HG03354 (cell line): ENCODE results near the gene ELANE.
"Not testable (repeated sequence)": the region's sequence is repeated elsewhere in the genome, so short reads cannot be mapped to it uniquely, and the experiment has no call there.

Source experiments
- ATAC-seq: cut with Tn5 transposase; IDR thresholded peaks from one replicate; pipeline ENCODE4 v1.9.1; 2021; ENCODE audit warnings: mild to moderate bottlenecking; ENCODE audit not compliant: unreplicated experiment, poor library complexity, severe bottlenecking

ELANE gene

DNA sequence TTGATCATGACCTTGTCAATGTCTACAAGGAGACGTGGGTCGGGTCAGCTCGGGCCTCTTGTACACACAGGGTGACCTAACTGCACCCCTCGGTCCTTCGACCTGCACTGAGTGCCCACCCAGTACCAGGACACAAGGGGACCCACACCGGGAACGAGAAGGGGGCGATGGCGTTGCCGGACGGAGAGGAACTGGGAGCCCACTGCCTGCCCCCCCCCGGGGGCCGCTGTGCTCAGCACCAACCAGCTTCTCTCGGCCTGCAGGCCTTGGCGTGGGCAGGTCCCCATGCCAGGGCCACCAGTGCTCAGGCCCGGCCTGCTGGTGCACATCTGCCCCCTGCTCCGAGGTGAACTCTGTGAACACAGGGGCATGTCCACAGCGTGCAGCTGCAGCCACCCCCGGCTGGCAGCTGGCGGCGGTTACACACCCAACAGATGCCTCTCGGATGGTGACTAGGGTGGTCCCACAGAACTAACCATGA, 21.5 kb downstream of the ELANE start:
- no peak for ATAC-seq

DNA sequence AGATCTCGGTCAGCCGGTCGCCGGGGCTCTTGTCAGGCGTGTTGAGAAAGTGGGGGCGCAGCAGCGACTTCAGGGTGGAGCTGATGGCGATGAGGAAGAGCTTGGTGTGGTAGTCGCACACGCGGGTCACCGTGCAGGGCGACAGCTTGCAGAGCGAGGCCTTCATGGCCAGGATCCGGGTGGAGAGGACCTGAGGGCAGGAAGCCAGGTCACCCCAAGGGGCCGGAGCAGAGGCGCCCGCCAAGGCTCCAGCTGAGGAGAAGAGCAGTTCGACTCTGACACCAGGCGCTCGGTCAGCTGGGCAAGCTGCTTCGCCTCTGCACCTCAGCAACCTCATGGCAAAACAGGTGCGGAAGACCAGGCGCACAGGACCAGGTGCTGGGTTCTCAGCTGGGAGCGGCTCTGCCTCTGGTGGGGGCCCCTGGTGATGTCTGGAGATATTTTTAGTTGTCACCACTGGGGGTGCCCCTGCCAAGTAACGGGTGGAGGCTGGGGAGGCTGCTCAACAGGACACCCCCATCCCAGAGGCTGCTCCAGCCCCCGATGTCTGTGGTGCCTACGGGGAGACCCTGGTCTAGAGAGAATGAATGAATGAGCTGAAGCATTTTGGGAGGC, 23.3 kb downstream of the ELANE start:
- no peak for ATAC-seq

DNA sequence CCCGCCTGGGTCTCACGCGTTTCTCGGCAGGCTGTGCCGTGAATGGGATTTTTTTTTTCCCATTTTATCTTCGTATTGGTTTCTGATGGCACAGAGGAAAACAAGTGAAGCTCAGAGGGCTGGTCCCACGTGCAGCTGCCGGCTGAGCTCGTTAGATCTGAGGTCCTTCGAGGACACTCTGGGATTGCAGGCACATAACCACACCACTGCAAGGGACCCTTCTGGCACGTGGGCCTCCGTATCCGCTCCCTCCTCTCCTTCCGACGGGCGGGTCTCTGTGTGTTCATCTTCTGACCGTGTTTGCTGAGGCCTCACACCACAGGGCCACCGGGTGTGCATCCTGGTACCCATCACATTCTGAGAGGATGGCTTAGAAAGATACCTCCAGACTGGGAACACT, 24.0 kb downstream of the ELANE start:
- ATAC-seq: no peak

DNA sequence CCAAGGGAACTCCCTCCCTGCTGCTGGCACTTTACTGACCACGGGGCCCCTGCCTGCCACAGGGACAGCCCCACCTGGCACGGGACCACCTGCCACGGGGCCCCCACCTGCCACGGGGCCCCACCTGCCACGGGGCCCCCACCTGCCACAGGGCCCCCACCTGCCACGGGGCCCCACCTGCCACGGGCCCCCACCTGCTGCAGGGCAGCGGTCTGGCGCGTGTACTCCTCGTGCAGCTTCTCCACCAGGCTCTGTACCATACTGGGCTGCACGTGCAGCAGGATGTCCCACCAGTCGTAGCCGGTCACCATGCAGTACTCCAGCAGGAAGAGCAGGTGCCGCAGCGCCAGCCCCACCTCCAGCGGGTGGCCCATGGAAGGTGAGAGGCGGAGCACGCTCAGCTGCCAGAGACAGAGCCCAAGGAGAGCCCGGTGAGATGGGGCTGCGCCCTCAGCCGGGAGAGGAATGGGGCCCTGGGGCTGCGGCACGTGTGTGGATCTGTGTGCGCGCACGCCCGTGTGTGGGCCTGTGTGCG, 24.7 kb downstream of the ELANE start:
- no peak for ATAC-seq

DNA sequence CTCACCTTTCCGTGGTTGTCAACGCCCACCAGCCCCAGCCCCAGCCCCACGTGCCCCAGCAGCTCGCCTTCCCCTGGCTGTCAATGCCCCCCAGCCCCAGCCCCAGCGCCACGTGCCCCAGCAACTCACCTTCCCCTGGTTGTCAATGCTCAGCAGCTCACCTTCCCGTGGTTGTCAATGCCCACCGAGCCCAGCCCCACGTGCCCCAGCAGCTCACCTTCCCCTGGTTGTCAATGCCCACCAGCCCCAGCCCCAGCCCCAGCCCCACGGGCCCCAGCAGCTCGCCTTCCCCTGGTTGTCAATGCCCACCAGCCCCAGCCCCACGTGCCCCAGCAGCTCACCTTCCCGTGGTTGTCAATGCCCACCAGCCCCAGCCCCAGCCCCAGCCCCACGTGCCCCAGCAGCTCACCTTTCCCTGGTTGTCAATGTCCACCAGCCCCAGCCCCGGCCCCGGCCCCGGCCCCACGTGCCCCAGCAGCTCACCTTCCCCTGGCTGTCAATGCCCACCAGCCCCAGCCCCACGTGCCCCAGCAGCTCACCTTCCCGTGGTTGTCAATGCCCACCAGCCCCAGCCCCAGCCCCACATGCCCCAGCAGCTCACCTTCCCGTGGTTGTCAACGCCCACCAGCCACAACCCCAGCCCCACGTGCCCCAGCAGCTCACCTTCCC, 26.0 kb downstream of the ELANE start:
- not testable (repeated sequence) for ATAC-seq

DNA sequence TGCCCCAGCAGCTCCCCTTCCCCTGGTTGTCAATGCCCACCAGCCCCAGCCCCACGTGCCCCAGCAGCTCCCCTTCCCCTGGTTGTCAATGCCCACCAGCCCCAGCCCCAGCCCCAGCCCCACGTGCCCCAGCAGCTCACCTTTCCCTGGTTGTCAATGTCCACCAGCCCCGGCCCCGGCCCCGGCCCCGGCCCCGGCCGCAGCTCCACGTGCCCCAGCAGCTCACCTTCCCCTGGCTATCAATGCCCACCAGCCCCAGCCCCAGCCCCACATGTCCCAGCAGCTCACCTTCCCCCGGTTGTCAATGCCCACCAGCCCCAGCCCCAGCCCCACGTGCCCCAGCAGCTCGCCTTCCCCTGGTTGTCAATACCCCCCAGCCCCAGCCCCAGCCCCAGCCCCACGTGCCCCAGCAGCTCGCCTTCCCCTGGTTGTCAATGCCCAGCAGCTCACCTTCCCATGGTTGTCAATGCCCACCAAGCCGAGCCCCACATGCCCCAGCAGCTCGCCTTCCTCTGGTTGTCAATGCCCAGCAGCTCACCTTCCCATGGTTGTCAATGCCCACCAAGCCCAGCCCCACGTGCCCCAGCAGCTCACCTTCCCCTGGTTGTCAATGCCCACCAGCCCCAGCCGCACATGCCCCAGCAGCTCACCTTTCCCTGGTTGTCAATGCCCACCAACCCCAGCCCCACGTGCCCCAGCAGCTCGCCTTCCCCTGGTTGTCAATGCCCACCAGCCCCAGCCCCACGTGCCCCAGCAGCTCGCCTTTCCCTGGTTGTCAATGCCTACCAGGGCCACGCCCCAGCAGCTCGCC, 26.9 kb downstream of the ELANE start:
- not testable (repeated sequence) for ATAC-seq

DNA sequence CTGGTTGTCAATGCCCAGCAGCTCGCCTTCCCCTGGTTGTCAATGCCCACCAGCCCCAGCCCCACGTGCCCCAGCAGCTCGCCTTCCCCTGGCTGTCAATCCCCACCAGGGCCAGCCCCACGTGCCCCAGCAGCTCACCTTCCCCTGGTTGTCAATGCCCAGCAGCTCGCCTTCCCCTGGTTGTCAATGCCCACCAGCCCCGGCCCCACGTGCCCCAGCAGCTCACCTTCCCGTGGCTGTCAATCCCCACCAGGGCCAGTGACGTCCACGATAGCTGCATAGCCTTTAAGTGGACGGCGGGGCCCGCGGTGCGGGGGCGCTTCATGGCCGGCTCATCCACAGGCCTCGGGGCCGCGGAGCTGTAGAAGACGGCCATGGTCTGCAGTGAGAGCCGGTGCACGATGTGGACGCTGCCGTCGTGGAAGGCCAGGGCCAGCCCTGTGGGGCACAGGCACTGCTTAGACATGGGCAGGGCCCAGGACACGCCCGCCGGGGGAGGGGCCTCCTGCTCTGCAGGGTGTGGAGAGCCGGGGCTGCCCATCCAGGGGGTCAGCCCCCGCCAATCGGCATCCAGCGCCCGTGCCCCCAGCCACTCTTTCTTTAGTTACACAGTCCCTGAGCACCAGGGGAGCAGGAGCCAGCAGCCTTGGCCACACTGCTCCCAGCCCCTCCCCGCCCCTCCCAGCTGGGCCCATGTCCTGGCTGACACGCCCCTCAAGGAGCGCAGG, 27.8 kb downstream of the ELANE start:
- no peak for ATAC-seq

DNA sequence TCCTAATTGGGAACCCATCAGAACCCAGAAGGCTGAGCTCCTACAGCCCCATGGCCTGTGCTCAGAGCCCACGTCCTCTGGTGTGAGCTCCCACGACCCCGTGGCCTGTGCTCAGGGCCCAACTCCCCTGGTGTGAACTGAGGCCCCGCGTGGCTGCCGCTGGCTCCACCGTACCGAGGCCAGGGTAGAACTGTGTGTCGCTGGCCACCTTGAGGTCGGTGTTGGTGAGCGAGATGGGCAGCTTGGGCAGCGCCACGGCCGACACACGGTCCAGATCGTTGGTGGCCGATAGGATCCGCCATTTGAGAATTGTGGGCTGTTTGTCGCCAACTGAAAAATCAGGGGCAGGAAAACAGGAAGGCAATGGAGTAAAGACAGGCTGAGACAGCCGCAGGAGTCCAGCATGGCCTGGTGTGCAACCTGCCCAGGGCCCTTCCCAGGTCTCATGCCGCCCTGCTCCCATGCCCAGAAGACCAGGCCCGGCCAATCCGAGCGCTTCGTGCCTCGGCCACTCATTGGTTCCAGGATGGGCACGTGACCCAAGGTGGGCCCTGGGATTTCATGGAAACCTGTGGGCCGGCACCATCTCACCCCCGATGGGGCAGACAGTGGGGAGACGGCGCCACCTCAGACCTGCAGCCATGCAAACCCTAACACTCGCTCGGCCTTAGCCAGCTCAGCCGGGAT, 29.4 kb downstream of the ELANE start:
- ATAC-seq: no peak

DNA sequence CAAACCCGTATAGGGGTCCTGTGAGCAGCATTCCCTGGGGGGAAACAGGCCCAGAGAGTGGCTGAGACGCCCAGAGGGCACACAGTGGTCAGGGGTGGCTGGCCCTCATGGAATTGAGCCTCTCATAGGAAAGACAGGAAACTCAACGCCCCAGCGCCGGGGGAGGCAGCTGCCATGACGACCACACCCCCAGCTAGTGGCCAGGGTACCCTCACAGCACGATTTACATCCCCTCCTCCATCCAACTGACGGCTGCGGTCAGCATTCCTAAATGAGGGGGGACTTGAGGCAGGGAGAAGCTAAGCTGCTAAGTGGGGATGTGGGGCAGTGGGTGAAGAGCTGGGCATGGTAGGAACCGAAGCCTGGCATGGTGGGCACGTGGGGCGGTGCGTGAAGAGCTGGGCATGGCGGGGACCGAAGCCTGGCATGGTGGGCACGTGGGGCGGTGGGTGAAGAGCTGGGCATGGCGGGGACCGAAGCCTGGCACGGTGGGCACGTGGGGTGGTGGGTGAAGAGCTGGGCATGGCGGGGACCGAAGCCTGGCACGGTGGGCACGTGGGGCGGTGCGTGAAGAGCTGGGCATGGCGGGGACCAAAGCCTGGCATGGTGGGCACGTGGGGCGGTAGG, 30.9 kb downstream of the ELANE start:
- no peak for ATAC-seq

DNA sequence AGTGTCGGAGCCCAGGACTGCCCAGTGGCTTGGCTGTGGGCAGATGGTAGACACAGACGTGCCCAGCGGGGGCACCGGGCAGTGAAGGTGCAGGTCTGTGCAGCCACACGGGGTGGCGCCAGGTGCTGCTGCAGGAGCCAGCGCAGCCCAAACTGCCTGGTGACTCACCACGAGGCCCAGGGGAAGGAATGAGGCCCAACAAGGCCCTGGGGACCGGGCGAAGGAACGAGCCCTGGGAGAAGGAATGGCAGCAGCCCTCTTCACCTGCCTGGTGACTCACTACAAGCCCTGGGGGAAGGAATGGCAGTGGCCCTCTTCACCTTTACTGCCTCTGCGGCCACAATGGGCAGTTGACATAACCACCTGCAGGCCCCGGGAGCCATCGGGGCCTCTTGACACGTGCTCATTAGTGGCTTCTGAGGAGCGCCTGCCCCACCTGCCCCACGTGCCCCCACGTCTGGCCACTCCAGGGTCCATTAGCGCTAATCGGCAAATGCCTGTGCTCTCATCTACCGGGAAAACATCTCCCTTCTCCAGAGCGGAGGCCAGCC, 31.6 kb downstream of the ELANE start:
- ATAC-seq: no peak

DNA sequence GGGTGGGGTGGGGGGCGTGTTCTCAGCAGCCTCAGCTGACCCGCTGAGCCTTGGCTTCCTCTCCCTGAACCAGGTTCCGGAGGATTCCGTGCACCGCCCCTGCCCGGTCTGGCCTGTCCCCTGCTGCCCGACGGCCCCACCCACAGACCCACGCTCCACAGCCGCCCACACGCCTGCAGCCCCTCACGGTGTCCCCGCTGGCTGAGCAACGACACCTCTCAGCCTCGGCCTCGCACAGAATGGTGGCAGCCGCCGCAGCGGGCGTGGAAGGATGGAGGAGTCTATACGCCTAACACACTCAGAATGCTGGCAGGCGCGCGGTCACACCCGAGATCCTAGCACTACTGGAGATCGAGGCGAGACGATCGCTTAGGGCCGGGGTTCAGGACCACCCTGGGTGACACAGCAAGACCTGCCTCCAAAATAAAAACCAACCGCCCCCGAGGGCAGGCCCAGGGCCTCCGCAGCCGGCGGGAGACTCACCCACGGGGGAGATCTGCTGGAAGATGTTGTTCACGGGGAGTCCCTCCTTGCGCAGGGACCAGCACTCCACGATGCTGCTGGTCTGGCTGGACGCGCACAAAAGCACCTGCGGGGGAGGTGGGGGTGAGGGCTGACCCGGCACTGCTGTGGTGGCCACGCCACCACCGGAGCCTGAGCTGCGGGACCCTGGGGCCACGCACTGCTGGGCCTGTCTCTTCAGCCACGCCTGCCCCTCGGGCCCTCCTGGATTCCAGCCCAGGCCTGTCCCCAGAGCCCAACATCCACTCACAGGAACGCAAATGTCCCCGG, 32.5 kb downstream of the ELANE start:
- no peak for ATAC-seq

DNA sequence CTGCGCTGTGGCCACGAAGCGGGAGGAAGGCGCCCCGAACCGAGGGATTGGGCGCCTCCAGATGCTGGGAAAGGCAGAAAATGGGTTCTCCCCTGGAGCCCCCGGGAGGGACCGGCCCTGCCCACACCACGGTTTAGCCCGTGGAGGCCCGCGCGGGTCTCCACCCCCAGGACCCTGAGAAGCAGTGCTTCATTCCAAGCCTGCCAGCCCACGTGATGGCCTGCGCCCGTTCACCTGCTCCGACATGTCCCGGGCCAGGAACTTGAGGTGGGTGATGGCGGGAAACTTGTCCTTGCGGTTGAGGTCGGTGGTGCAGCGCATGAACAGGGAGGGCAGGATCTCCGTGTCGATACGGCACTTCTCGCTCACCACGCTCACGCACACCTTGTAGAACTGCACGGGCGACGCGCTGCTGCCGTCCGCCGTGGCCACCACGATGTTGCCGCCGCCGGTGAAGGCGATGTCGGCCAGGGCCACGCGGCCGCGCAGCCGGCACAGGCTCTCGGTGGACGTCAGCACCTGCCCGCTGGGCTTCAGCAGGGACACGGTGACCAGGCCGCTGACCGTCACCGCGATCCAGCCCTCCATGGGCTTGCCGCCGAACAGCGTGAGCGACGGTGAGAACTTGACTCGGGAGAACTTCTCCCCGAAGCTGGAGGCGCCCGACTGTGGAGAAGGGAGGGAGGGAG, 33.6 kb downstream of the ELANE start:
- ATAC-seq: no peak

DNA sequence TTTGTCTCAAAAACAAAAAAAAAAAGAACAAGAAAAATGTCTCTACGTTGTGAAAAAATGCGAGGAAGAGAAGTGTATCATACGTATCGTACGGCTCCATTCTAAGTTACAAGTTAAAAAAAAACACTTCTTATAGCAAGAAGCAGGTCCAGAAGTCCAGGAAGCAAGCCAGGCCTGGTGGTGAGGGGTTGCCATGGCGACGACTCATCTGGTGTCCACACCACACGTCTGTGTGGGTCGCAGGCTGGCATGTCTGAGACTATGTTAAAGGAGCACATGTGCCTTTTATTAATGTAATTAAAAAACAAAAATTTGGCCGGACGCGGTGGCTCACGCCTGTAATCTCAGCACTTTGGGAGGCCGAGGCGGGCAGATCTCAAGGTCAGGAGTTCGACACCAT, 35.0 kb downstream of the ELANE start:
- ATAC-seq: no peak

DNA sequence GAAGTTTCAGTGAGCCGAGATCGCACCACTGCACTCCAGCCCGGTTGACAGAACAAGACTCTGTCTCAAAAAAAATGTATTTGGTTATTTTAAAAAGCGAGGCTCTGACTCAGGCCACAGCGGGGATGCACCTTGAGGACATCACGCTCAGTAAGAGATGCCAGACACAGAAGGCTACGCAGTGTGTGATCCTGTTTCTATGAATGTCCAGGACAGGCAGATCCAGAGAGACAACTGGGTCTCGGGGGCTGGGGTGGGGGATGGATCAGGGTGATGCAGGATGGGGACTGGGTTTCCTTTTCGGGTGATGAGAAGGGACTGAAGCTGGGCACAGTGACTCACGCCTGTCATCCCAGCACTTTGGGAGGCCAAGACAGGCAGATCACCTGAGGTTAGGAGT, 35.5 kb downstream of the ELANE start:
- no peak for ATAC-seq

DNA sequence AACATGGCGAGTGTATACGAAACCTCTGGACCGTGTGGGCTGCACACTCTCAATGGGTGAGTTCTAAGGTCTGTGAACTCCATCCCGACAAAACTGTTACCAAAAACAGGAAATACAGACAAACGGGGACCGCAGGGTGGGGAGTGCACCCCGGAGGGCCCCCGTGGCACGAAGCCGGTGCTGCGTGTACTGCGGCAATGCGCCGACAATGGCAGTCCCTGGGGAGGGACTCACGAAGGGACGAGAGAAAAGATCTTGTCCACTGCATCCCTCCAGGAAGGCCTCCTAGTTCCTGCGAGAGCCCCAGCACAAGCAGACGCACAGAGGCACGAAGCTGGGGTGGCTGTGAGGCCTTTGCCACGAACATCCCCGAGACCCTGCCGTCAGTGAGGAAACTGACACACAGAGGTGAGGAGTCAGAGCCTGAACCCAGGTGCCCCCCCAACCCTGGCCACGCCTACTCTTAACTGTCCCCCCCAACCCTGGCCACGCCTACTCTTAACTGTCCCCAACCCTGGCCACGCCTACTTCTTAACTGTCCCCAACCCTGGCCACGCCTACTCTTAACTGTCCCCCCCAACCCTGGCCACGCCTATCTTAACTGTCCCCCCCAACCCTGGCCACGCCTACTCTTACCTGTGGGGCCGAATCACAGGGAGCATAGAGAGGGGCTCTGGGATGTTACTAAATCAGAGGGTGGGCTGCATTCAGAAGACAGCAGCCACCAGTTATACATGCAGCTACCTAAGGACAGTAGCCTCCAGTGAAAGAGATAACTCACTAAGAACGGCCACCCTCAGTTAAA, 36.7 kb downstream of the ELANE start:
- ATAC-seq: no peak

DNA sequence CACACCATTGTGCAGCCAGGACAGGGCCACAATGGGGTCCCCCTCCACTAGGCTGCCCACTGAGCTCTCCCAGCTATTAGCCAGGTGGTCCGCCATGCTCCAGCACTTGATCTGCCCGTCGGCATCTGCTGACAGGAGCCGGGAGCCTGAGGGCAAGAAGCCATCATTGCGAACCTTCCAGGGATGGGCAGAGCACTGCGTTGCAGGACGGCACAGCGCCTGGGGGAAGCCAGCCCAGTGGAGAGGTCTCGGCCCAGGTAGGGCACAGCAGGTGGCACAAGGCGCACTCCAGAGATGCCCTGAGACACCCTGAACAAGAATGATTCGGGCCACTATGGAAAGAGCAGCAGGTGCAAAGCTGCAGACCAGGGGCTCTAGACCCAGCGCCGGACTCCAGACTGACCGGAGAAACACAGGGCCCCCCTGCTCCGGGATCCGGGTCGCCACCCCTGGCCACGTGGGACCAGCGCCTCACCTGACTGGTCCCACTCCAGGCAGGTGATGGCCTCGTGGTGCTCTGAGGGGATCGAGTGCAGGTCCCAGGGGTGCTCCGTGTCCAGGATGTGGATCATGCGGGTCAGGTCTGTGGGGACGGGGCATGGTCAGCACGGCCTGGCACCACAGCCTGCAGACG, 37.7 kb downstream of the ELANE start:
- no peak for ATAC-seq
